Sigmoid colon (tissue), 7 donors: ENCODE results near the gene ZBTB7C. TPM values are rescaled to one million over a fixed set of nuclear protein-coding genes. Genes with fewer than 3 reads are reported as not detected.

ENCODE experiments used
- DNase-seq: peaks from one replicate; pipeline ENCODE4 v3.0.0-alpha.2; 2019
- H3K27ac ChIP-seq, 4 donors: fragments of 200-600 bp; sonication (generic); one replicate each; pipeline ENCODE4 v1.5.1; 2016 to 2019; ENCODE audit warnings: mild to moderate bottlenecking in 1 of 4
- H3K27me3 ChIP-seq, 3 donors: fragments of 200-600 bp; sonication (generic); one replicate each; pipeline ENCODE4 v1.5.1; 2019; ENCODE audit warnings: mild to moderate bottlenecking in 1 of 3
- H3K36me3 ChIP-seq, 4 donors: fragments of 200-600 bp; sonication (generic); one replicate each; pipeline ENCODE4 v1.5.1; 2016 to 2019
- H3K4me1 ChIP-seq, 4 donors: fragments of 200-600 bp; sonication (generic); one replicate each; pipeline ENCODE4 v1.5.1; 2017 to 2019
- H3K4me3 ChIP-seq, 4 donors: fragments of 200-600 bp; sonication (generic); one replicate each; pipeline ENCODE4 v1.5.1; 2017 to 2019; ENCODE audit warnings: mild to moderate bottlenecking in 2 of 4, moderate library complexity in 1 of 4
- H3K9me3 ChIP-seq, 4 donors: fragments of 200-600 bp in 3 of 4; sonication (generic) in 3 of 4; one replicate each; pipeline versions ENCODE4 v1.5.1 to v1.6.1; 2013 to 2019
- EP300 ChIP-seq, 4 donors: sonication (generic); formaldehyde crosslinking; IDR thresholded peaks; one replicate each; pipeline ENCODE4 v1.6.1; 2017; ENCODE audit warnings: antibody characterized with exemption in 4 of 4
- POLR2A ChIP-seq, 2 donors: fragments of 450-650 bp; IDR thresholded peaks; one replicate each; pipeline ENCODE4 v1.6.1; 2016; ENCODE audit warnings: antibody characterized with exemption in 2 of 2, mild to moderate bottlenecking in 2 of 2, moderate library complexity in 2 of 2
- POLR2AphosphoS5 ChIP-seq, 4 donors: sonication (generic); formaldehyde crosslinking; IDR thresholded peaks; one replicate each; pipeline ENCODE4 v1.6.1; 2017; ENCODE audit warnings: antibody characterized with exemption in 4 of 4
- WGBS, 2 donors: extraction: QIAGEN DNeasy Blood & Tissue Kit; methylation state at CpG; one replicate each; pipeline ENCODE4 v1.1.7; 2013; 5-methylcytosine and 5-hydroxymethylcytosine counted together
- intact Hi-C: fragments of 100-400 bp; cut with DNase I; formaldehyde crosslinking; loops from one replicate; pipeline ENCODE4 v1.15.1; 2023
- polyA plus RNA-seq, 3 donors: library from polyadenylated mRNA; stranded (reverse); fragments of 200-250 nt; gene quantifications; one replicate each; pipeline ENCODE4 v1.2.3, GENCODE V29; 2013
- total RNA-seq, 4 donors: library from RNA; depleted of rRNA; stranded (reverse); fragments of >200 nt; gene quantifications; one replicate each; pipeline ENCODE4 v1.1.0, GENCODE V29; 2016
- TF ChIP-seq, protein P1 (sequence below), 4 experiments: fragments of 450-650 bp in 3 of 4; fragments of 200-600 bp in 1 of 4; IDR thresholded peaks; one replicate each; pipeline ENCODE4 v1.5.1; 2016 to 2019; ENCODE audit warnings: antibody characterized with exemption in 4 of 4, mild to moderate bottlenecking in 3 of 4, moderate library complexity in 2 of 4
- donor health status: healthy with polysubstance abuse.
- donor health status: Bipolar disorder and iron deficiency.
- donor health status: healthy.

The ZBTB7C gene
- total and polyA plus RNA-seq, 7 donors, result 0.41 to 18.6 (median 1.7) TPM

GRCh38 chr18:48197819-48198218 lies 211.4 kb downstream of the ZBTB7C start:
- TF ChIP-seq EP300 (IDR thresholded peaks at IDR 0.05) (no peak), POLR2AphosphoS5 (IDR thresholded peaks at IDR 0.05) (no peak), POLR2A (IDR thresholded peaks at IDR 0.05) (no peak)
- TF ChIP-seq, protein P1, sequence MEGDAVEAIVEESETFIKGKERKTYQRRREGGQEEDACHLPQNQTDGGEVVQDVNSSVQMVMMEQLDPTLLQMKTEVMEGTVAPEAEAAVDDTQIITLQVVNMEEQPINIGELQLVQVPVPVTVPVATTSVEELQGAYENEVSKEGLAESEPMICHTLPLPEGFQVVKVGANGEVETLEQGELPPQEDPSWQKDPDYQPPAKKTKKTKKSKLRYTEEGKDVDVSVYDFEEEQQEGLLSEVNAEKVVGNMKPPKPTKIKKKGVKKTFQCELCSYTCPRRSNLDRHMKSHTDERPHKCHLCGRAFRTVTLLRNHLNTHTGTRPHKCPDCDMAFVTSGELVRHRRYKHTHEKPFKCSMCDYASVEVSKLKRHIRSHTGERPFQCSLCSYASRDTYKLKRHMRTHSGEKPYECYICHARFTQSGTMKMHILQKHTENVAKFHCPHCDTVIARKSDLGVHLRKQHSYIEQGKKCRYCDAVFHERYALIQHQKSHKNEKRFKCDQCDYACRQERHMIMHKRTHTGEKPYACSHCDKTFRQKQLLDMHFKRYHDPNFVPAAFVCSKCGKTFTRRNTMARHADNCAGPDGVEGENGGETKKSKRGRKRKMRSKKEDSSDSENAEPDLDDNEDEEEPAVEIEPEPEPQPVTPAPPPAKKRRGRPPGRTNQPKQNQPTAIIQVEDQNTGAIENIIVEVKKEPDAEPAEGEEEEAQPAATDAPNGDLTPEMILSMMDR (IDR thresholded peaks at IDR 0.05), result no peak
- no peaks in the 10 kb centered on the region for H3K27me3 ChIP-seq
- H3K27ac ChIP-seq, result no peak overlapping the region
- 26 to 47% methylated on average over 2 of the region's 2 CpGs for WGBS, 2 donors
- H3K4me3 ChIP-seq, result no peak overlapping the region
- H3K36me3 ChIP-seq, result no peaks in the 10 kb centered on the region
- no peaks in the 10 kb centered on the region for H3K9me3 ChIP-seq
- H3K4me1 ChIP-seq, result peaks cover 0 to 11% (median 10%) of the 10 kb centered on the region in 4 donors
- no peak for DNase-seq
- intact Hi-C loops, result no loop called here

DNA sequence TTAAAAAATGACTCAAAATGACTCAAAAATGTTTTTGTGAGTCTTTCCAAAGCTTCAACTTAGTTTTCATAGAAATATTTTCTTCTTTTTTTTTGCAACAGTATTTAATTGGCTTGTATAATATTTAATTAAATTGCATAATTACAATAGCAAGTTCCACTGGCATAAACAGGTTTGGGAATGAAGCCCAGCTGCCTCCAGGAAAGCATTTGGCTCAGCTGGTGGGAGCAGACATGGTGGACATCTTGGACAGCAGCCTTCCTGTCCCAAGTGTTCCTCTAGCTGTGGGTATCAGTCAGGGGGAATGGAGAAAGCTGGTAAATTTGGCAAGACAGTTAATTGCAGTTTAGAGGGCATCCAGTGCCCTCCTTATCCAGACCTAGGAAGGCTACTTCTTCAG lies 213.4 kb downstream of the ZBTB7C start:
- Histone ChIP-seq H3K27ac (no peak overlapping the region), H3K36me3 (no peaks in the 10 kb centered on the region), H3K4me3 (no peak overlapping the region), H3K27me3 (no peaks in the 10 kb centered on the region), H3K9me3 (no peaks in the 10 kb centered on the region), H3K4me1 (peaks cover 0 to 11% (median 10%) of the 10 kb centered on the region in 4 donors)
- intact Hi-C loops, result no loop called here
- TF ChIP-seq, protein P1 (IDR thresholded peaks at IDR 0.05), result no peak
- TF ChIP-seq EP300 (IDR thresholded peaks at IDR 0.05) (no peak), POLR2A (IDR thresholded peaks at IDR 0.05) (no peak), POLR2AphosphoS5 (IDR thresholded peaks at IDR 0.05) (no peak)
- DNase-seq, result no peak

- no peak for TF ChIP-seq EP300 (IDR thresholded peaks at IDR 0.05)
- TF ChIP-seq POLR2A (IDR thresholded peaks at IDR 0.05), result no peak
- TF ChIP-seq POLR2AphosphoS5 (IDR thresholded peaks at IDR 0.05), result no peak
- TF ChIP-seq, protein P1 (IDR thresholded peaks at IDR 0.05), result no peak
- 83 to 87% methylated on average over 4 of the region's 4 CpGs for WGBS, 2 donors
- Histone ChIP-seq H3K27me3 (no peaks in the 10 kb centered on the region), H3K9me3 (no peaks in the 10 kb centered on the region), H3K4me1 (peaks cover 0 to 11% (median 10%) of the 10 kb centered on the region in 4 donors), H3K4me3 (no peak overlapping the region), H3K36me3 (no peaks in the 10 kb centered on the region), H3K27ac (no peak overlapping the region)
- no peak for DNase-seq
- intact Hi-C loops, result no loop called here
These were observed 214.5 kb downstream of the ZBTB7C start for GRCh38 chr18:48194591-48195181.

- H3K27ac ChIP-seq, result no peak overlapping the region
- WGBS, 2 donors, result 89 to 90% methylated on average over 9 of the region's 9 CpGs
- TF ChIP-seq EP300 (IDR thresholded peaks at IDR 0.05) (no peak), POLR2AphosphoS5 (IDR thresholded peaks at IDR 0.05) (no peak), POLR2A (IDR thresholded peaks at IDR 0.05) (no peak)
- TF ChIP-seq, protein P1 (IDR thresholded peaks at IDR 0.05), result no peak
- H3K9me3 ChIP-seq, result no peaks in the 10 kb centered on the region
- no peaks in the 10 kb centered on the region for H3K36me3 ChIP-seq
- H3K4me1 ChIP-seq, result peaks cover 0 to 11% (median 10%) of the 10 kb centered on the region in 4 donors
- DNase-seq, result no peak
- no peaks in the 10 kb centered on the region for H3K27me3 ChIP-seq
- intact Hi-C loops, result no loop called here
- H3K4me3 ChIP-seq, result no peak overlapping the region
These were observed 215.4 kb downstream of the ZBTB7C start for GRCh38 chr18:48193521-48194492.
